ENCODE data around the gene COQ10A. TPM values are rescaled to one million over a fixed set of nuclear protein-coding genes. Genes with fewer than 3 reads are reported as not detected.

COQ10A gene
- total and polyA plus RNA-seq, 2 of the 13 experiments (the other 11 are each of a cell fraction or from before 2014, with no cell fraction given), result 21.0 to 37.3 TPM

DNA sequence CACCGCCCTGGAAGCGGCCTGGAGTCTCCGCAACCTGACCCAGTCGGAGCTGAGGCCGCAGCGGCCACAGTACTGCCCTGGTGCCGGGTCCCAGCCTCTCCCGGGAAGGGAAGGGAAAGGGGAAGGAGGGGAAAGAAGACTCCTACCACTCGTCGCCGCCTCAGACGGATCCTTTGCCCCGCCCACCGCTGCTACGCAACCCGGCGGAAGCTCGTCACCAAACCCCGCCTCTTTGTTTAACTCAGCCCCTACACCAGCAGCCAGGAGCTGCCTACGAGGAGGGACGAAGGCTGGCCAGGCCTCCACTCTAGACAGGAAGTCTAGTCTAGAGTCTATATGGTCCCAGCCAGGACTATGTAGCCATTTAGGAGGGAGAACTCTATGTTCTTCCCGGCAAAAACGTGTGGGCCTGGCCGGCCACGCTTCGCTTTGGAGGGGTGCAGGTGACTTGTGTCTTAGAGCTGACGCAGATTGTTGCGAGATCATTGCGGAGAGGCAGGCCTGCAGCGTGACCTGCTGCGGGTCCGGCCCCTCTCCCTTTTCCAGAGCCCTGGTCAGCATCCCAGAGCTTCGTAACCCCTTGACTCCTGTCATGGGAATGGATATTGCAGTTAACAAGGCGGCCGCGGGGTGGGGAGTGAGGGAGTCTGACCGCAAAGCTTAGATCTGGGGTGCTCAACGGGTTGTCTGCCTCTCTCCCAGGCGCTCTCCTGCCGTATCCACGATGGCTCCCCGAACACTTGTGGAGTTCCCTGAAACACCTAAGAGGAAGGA lies 44.8 kb upstream of the COQ10A start, which contains the start of gene RNF41 (continued):
- TF ChIP-seq ARID5B (CRISPR knock-in tag; IDR thresholded peaks at IDR 0.05) (no peak; the same call in 1 of the 2 replicates), ZFP37 (CRISPR knock-in tag; IDR thresholded peaks at IDR 0.05; ENCODE audit: borderline replicate concordance) (peak; percentile 74; the same call in 1 of the 2 replicates), ZNF724P (CRISPR knock-in tag; IDR thresholded peaks at IDR 0.05; ENCODE audit: borderline replicate concordance) (no peak), IRF2 (CRISPR knock-in tag; IDR thresholded peaks at IDR 0.05) (0 out of 2 replicates have a peak, but pooled peaks have one; percentile 27), SOX5 (CRISPR knock-in tag; IDR thresholded peaks at IDR 0.05; ENCODE audit: borderline replicate concordance) (peak; percentile 56; the same call in 1 of the 2 replicates), HDAC6 (IDR thresholded peaks at IDR 0.05; ENCODE audit: low read depth, low read length) (no peak), MED1 (CRISPR knock-in tag; IDR thresholded peaks at IDR 0.05) (peak; percentile 61), ARNT (IDR thresholded peaks at IDR 0.05) (no peak), GPN1 (CRISPR knock-in tag; IDR thresholded peaks at IDR 0.05; ENCODE audit: borderline replicate concordance) (no peak), ZFP62 (CRISPR knock-in tag; IDR thresholded peaks at IDR 0.05) (no peak), ZBTB14 (CRISPR knock-in tag; IDR thresholded peaks at IDR 0.05) (peak; percentile 53; the same call in 1 of the 2 replicates), IKZF4 (CRISPR knock-in tag; IDR thresholded peaks at IDR 0.05; ENCODE audit: borderline replicate concordance, low read depth, not compliant biosample characterization) (peak; percentile 69), ZBTB49 (CRISPR knock-in tag; IDR thresholded peaks at IDR 0.05; ENCODE audit: borderline replicate concordance) (0 out of 2 replicates have a peak, but pooled peaks have one; percentile 49), ZNF501 (CRISPR knock-in tag; IDR thresholded peaks at IDR 0.05) (peak; percentile 78), FOSL2 (CRISPR knock-in tag; IDR thresholded peaks at IDR 0.05) (peak; percentile 15; the same call in 1 of the 2 replicates), ZZZ3 (CRISPR knock-in tag; IDR thresholded peaks at IDR 0.05; ENCODE audit: borderline replicate concordance) (peak; percentile 74; the same call in 1 of the 2 replicates), TEAD3 (CRISPR knock-in tag; optimal IDR thresholded peaks at IDR 0.05; ENCODE audit: borderline replicate concordance) (peak; percentile 63), ZNF275 (CRISPR knock-in tag; IDR thresholded peaks at IDR 0.05; ENCODE audit: borderline replicate concordance) (0 out of 2 replicates have a peak, but pooled peaks have one; percentile 80)

Data from HepG2 (cell line).